ENCODE data around the gene SYDE2.
A peak's percentile ranks its signal among the peaks of the same experiment; 100 is the strongest.

SYDE2 gene

GRCh38 chr1:85240643-85241042 is 39.8 kb upstream of the SYDE2 start:
- H3K4me3 ChIP-seq (ENCODE audit: low read length): no peak overlapping the region
- no peak for DNase-seq (ENCODE audit: low read depth)
- TF ChIP-seq CTCF (IDR thresholded peaks at IDR 0.05; ENCODE audit: insufficient read depth, low read depth, low read length, missing control alignments): no peak

GRCh38 chr1:85240174-85240601 is 39.4 kb upstream of the SYDE2 start:
- H3K4me3 ChIP-seq (ENCODE audit: low read length): no peak overlapping the region
- peak; percentile 43 for DNase-seq (ENCODE audit: low read depth)
- TF ChIP-seq CTCF (IDR thresholded peaks at IDR 0.05; ENCODE audit: insufficient read depth, low read depth, low read length, missing control alignments): peak; percentile 45

- DNase-seq (ENCODE audit: low read depth): no peak
- H3K4me3 ChIP-seq (ENCODE audit: low read length): no peak overlapping the region
- no peak for TF ChIP-seq CTCF (IDR thresholded peaks at IDR 0.05; ENCODE audit: insufficient read depth, low read depth, low read length, missing control alignments)
Observed at GRCh38 chr1:85237613-85238012, 36.8 kb upstream of the SYDE2 start.

GRCh38 chr1:85230305-85230977 is 29.6 kb upstream of the SYDE2 start:
- TF ChIP-seq CTCF (IDR thresholded peaks at IDR 0.05; ENCODE audit: insufficient read depth, low read depth, low read length, missing control alignments): peak; percentile 39
- DNase-seq (ENCODE audit: low read depth): no peak

GRCh38 chr1:85229574-85230097 is 28.8 kb upstream of the SYDE2 start:
- DNase-seq (ENCODE audit: low read depth): no peak
- H3K4me3 ChIP-seq (ENCODE audit: low read length): no peak overlapping the region
- TF ChIP-seq CTCF (IDR thresholded peaks at IDR 0.05; ENCODE audit: insufficient read depth, low read depth, low read length, missing control alignments): no peak

More at GRCh38 chr1:85230305-85230977, 29.6 kb upstream of the SYDE2 start:
- H3K4me3 ChIP-seq (ENCODE audit: low read length): no peak overlapping the region

- no peak overlapping the region for H3K4me3 ChIP-seq (ENCODE audit: low read length)
- no peak for TF ChIP-seq CTCF (IDR thresholded peaks at IDR 0.05; ENCODE audit: insufficient read depth, low read depth, low read length, missing control alignments)
- DNase-seq (ENCODE audit: low read depth): no peak
Observed at GRCh38 chr1:85228972-85229371, 28.2 kb upstream of the SYDE2 start.

Measured in epithelial cell of esophagus (primary cell).